Measurements from ENCODE around the gene UNC45B. TPM values are rescaled to one million over a fixed set of nuclear protein-coding genes. Genes with fewer than 3 reads are reported as not detected.

The UNC45B gene, protein sequence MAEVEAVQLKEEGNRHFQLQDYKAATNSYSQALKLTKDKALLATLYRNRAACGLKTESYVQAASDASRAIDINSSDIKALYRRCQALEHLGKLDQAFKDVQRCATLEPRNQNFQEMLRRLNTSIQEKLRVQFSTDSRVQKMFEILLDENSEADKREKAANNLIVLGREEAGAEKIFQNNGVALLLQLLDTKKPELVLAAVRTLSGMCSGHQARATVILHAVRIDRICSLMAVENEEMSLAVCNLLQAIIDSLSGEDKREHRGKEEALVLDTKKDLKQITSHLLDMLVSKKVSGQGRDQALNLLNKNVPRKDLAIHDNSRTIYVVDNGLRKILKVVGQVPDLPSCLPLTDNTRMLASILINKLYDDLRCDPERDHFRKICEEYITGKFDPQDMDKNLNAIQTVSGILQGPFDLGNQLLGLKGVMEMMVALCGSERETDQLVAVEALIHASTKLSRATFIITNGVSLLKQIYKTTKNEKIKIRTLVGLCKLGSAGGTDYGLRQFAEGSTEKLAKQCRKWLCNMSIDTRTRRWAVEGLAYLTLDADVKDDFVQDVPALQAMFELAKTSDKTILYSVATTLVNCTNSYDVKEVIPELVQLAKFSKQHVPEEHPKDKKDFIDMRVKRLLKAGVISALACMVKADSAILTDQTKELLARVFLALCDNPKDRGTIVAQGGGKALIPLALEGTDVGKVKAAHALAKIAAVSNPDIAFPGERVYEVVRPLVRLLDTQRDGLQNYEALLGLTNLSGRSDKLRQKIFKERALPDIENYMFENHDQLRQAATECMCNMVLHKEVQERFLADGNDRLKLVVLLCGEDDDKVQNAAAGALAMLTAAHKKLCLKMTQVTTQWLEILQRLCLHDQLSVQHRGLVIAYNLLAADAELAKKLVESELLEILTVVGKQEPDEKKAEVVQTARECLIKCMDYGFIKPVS
- not detected for total RNA-seq

DNA sequence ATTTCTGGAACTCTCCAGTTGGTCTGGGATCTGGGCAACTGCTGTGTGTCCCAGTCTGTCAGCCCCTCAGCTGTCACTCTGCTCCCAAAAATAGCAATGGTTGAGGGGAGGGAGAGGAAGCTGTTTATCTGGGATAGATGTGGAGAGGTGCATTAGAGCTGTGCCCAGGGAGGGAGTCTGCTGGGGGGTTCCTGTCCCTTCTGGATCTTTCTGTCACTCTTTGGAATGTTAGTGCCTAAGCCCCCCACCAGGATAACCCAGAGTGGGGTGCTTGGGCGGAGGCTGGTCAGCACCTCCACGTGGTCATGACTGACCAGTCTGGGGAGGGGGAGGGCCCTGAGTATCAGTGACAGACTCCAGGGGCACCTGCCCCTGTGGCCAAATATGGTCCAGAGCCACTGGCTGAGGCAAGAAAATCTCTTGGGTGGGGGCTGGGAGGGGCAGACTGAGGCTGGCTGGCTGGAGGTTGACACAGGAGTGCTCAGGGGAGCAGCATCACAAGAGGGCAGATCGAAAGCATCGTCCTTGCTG is at the start of gene UNC45B:
Gene UNC45B (plus strand): TSS at position 443 of the 531 bp plus-strand sequence. CDS start 447 bp downstream, outside the sequence.

DNA sequence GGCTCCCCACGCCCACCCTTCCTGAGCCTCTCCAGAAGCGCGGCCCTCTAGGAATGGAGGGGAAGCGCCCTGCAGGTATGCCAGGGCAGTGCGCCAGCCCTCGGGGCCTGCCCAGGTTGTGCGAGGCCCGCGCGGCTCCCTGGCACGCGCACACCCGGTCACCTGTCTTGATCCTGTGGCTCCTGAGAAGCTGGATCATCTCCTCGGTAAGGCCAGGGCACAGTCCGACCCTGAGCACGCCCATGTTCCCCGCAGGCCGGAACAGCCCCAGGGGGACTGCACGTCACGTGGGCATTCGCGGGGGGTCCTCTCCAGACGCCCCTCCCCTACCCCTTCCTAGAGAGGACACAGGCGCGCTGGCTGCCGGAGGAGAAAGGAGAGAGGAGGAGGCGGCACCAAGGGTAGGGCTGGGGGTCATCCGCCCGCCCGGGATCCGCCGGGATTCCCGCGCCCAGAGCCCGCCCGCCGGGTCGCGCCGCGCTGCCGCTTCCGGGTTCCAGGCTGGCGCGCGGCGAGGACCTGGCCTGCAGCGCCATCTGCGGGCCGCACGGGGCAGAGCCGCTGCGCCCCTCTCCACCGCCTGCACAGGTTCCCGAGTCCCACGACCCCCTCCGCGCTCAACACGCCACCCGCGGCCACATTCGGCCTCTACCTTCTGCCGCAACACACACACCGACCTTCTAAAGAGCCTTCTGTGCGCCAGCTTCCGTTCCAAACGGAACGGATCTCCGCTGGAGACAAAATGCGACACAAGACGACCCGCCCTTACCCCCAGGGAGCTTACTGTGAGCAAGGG is 28.0 kb upstream of the UNC45B start, which contains the start of gene RAD51D:
Gene RAD51D (minus strand): TSS at position 491 of the 796 bp plus-strand sequence. CDS start 247 bp downstream, at position 244.

DNA sequence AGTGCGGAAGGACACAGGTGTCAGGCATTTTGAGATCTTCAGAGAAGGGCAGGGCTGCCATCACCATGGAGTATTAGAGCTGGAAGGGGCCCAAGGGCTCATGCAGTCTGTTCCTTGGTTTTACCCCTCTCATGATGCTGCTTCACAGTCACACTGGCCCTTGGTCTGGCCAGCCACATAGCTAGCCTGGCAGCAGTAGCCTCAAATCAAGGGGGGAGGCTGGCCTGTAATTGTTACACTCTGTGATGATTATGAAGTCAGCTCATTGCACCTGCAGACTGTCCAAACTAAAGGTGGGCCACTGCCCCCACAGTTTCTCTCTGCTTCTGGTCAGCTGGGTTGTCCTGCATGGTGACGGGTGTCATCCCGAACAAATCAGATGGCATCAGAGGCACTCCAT is 26.3 kb upstream of the UNC45B start, which contains the start of gene FNDC8:
Gene FNDC8 (plus strand): TSS at position 301 of the 400 bp plus-strand sequence. CDS start 79 bp downstream, at position 380.

DNA sequence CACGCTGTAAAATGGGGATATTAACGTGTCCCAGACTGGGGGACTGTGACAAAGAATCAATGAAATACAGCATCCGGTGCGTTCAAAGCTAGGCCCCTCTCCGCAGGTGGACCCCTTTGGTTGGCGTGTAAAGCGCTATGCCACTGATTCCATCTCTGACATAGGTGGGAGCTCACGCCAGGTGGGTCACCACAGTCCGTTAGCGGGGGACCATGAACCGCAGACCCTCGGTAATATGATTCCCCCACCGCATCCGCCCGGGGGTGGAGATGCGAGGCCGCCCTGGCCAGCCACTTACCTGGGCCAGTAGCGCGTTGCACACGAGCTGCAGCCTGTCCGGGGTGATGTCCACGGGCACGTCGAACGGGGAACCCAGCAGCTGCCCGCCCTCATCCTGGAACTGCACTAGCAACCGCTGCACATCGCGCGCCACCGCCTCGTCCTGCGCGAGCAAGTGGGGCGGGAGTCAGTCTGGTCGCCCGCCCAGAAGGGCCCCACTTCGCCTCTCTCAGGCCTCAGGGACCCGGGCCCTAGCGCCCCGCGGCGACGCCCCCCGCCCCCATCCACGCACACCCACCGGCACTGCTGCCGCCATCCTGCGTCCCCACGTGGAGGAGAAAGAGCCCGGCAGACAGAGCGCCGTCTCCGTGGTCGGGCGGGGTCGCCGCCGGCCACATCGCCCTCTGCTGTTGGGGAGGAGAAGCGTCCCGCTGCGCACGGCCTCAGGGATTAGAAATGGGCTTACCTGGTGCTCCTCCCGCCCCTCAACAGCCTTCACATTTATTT is 5.7 kb upstream of the UNC45B start, which contains the start of gene NLE1:
Gene NLE1 (minus strand): TSS at position 623 of the 786 bp plus-strand sequence. CDS start 28 bp downstream, at position 595.

DNA sequence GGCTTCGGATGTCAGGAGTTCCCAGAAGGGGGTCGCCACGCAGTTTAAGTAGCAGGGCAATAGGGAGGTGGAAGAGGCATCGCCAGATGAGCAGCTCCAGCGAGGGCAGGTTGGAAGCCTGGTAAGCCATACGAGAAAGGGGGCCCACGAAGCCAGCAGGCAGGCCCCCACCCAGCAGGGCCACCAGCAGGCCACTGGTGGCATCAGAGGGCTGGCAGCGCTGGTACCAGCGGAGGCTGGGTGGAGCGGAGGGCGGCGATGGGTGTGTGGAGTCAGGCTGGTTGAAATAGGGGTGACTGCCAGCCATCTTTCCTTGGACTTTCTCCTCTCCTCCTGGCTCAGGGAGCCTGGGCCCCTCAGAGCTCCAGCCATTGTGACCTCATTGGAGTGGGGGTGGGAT is 46.4 kb downstream of the UNC45B start, which contains the start of gene SLC35G3:
Gene SLC35G3 (minus strand): TSS at position 393 of the 400 bp plus-strand sequence. CDS start 86 bp downstream, at position 307.

Other genes starting within 250 kb of the UNC45B start
- gene CCT6B, start 186.4 kb upstream of the UNC45B start, total RNA-seq = 1 to 10 TPM in 1 of 2 donors, under 1 TPM in 1; 0.67 to 2.8 TPM
- gene ZNF830, start 186.3 kb upstream of the UNC45B start, total RNA-seq = 1 to 10 TPM; 6.9 to 10.0 TPM
- gene LIG3, start 167.3 kb upstream of the UNC45B start, total RNA-seq = 10 to 100 TPM; 27.9 to 30.6 TPM
- gene RFFL, start 84.1 kb upstream of the UNC45B start, total RNA-seq = 1 to 10 TPM; 10.0 TPM
- gene RAD51D, start 28.0 kb upstream of the UNC45B start, total RNA-seq = 1 to 10 TPM; 9.6 to 9.7 TPM
- not detected for gene FNDC8, start 26.2 kb upstream of the UNC45B start, total RNA-seq
- 10 to 100 TPM in 1 of 2 donors, 1 to 10 TPM in 1; 10.0 to 20.0 TPM for gene NLE1, start 5.5 kb upstream of the UNC45B start, total RNA-seq
- not detected for gene SLC35G3, start 46.6 kb downstream of the UNC45B start, total RNA-seq
- 100 to 1,000 TPM in 1 of 2 donors, 10 to 100 TPM in 1; 61.9 to 125 TPM for gene SLFN5, start 95.3 kb downstream of the UNC45B start, total RNA-seq
- gene SLFN11, start 225.8 kb downstream of the UNC45B start, total RNA-seq = 10 to 100 TPM; 25.1 to 51.3 TPM